Hematopoietic multipotent progenitor cell treated with erythropoietin and hydrocortisone succinate and interleukin-3 and kit ligand, for 6 days (in vitro differentiated cells): ENCODE data around the gene DYSF.
"Not testable (repeated sequence)": the region's sequence is repeated elsewhere in the genome, so short reads cannot be mapped to it uniquely, and the experiment has no call there.

Experiments used
- DNase-seq: peaks from one replicate; pipeline ENCODE4 v3.0.0-alpha.2; 2015

The DYSF gene

DNA sequence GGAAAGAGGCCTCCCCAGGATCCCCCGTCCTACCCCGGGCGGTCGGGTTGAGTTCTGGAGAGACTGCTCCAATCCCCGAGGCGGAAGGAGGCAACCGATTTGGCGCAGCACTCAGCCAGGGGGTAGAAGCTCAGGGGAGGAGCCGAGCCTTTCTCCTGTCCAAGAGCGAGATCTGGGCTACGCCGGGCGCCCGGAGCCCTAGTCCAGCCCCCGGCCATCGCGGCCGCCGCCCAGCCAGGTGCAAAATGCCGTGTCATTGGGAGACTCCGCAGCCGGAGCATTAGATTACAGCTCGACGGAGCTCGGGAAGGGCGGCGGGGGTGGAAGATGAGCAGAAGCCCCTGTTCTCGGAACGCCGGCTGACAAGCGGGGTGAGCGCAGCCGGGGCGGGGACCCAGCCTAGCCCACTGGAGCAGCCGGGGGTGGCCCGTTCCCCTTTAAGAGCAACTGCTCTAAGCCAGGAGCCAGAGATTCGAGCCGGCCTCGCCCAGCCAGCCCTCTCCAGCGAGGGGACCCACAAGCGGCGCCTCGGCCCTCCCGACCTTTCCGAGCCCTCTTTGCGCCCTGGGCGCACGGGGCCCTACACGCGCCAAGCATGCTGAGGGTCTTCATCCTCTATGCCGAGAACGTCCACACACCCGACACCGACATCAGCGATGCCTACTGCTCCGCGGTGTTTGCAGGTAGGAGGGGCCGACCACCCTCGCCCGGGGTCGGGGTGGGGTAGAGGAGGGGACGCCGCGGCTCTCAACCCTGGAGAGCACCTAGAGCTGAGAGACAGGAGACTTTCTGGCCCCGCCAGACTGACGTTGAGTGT lies at the start of gene DYSF:
Gene DYSF (plus strand): TSS at position 158 of the 817 bp plus-strand sequence.
- peak; percentile 50 for DNase-seq

- no peak for DNase-seq
These were observed 43.8 kb upstream of the DYSF start for GRCh38 chr2:71409611-71410010.

GRCh38 chr2:71410696-71411095 lies 42.7 kb upstream of the DYSF start:
- no peak for DNase-seq

DNA sequence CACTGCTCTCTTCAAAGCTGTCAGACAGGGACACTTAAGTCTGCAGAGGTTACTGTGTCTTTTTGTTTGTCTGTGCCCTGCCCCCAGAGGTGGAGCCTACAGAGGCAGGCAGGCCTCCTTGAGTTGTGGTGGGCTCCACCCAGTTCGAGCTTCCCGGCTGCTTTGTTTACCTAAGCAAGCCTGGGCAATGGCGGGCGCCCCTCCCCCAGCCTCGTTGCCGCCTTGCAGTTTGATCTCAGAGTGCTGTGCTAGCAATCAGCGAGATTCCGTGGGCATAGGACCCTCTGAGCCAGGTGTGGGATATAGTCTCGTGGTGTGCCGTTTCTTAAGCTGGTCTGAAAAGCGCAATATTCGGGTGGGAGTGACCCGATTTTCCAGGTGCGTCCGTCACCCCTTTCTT lies 36.5 kb upstream of the DYSF start:
- not testable (repeated sequence) for DNase-seq

- DNase-seq = peak; percentile 56
These were observed 35.8 kb upstream of the DYSF start for GRCh38 chr2:71417300-71418202.

DNA sequence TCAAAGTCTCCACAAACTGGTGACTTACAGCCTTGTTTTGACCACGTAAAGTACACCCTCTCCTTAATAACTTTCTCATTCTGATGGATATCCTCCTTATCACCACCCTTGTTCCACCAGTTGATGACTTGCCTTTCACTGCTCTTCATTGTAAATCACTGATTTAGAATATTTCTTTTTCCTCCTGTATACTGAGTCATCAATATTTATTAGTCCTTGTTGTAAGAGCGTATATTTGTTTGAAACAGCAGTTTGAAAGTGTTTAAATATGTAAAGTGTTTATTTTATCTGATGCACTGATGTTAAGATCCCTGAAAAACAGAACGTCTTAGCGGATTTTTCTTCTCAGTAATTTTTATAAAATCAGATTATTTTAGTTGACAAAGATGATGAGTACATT lies 34.2 kb upstream of the DYSF start:
- DNase-seq = peak; percentile 27

GRCh38 chr2:71419976-71420375 lies 33.4 kb upstream of the DYSF start:
- no peak for DNase-seq

- DNase-seq = no peak
These were observed 30.6 kb upstream of the DYSF start for GRCh38 chr2:71422786-71423185.

DNA sequence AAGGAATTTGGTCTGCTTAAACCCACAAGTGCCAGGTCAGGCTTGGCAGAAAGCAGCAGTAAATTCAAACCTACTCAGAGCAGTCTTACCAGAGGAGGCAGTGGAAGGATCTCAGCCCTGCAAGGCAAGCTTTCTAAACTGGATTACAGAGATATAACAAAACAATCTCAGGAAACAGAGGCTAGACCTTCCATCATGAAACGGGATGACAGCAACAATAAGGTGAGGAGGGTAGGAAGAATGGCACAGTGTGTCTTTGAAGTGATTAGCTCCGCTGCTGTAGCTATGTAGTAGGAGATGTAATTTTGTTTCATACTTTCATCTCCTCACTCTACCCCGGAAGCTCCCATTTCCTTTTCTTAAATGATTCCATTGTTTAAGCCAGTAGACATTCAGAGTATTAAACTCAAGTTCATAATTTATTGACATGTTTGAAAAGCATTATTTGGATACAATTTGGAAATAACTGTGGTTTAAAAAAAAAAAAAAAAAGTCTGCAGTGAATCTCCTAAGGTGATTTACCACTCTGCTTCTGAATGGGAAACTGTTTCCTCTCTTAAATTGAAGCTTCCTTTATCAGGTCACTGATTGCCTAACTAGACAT lies 29.4 kb upstream of the DYSF start:
- DNase-seq = no peak

- DNase-seq = no peak
These were observed 26.6 kb upstream of the DYSF start for GRCh38 chr2:71426721-71427120.

DNA sequence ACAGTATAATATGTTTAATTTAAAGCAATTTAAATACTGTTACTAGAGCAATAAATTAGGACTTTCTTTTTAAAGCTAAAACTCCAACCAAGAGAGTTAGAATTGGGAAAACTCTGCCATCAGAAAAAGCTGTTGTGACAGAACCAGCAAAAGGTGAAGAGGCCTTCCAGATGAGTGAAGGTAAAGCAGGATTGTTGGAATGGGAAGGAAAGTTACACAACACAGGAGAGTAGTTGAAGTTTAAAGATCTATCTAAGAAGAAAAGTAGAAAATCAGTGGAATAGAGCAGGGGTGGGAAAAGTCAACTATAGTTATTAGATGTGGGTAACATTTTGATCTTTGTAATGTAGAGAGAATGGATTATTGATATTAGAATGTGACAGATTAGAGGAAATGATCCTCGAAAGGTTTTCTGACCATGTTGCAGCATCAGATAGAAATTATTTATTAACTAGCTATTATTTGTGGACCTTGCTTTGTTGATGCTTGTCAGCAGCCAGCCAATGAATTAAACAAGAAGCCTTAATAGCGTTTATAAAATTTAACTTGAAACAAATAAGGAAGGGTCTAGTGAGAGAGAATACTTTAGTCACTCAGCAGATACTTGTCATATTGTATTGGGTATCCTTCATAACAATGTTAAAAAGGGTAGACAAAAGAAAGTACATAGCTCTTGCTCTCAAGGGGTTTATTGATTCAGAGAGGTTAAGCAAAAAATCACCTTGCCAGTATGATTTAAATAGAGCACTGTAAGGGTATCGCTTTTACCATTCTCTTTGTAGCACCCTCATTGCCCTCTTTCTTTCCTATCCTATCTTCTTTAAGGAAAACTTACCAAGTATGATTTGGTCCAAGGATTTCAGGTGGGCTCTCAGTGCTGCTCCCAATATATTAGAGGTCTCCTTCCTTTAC lies 24.6 kb upstream of the DYSF start:
- DNase-seq = no peak

- DNase-seq = not testable (repeated sequence)
These were observed 8.2 kb upstream of the DYSF start for GRCh38 chr2:71445142-71445541.

- no peak for DNase-seq
These were observed 6.9 kb upstream of the DYSF start for GRCh38 chr2:71446505-71446904.

GRCh38 chr2:71449343-71449742 lies 4.0 kb upstream of the DYSF start:
- DNase-seq = no peak

DNA sequence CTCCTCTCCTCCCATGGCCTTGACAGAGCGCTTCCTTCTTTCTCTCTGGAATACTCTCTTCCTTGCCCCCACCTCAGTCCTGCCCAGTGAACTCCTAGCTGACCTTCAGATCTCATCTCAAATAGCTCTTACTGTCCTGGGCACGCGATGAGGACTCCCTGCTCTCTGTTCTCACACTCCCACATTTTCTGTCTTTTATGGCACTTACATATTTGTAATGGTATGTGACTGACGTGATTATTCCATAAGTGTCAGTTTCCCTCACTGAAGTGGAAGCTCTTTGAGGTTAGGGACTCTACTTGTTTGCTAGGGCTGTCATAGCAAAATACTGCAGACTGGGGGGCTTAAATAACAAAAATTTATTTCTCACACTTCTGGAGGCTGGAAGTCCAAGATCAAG lies 1.7 kb upstream of the DYSF start:
- no peak for DNase-seq

GRCh38 chr2:71452565-71452964 lies 796 bp upstream of the DYSF start:
- DNase-seq = peak; percentile 77

DNA sequence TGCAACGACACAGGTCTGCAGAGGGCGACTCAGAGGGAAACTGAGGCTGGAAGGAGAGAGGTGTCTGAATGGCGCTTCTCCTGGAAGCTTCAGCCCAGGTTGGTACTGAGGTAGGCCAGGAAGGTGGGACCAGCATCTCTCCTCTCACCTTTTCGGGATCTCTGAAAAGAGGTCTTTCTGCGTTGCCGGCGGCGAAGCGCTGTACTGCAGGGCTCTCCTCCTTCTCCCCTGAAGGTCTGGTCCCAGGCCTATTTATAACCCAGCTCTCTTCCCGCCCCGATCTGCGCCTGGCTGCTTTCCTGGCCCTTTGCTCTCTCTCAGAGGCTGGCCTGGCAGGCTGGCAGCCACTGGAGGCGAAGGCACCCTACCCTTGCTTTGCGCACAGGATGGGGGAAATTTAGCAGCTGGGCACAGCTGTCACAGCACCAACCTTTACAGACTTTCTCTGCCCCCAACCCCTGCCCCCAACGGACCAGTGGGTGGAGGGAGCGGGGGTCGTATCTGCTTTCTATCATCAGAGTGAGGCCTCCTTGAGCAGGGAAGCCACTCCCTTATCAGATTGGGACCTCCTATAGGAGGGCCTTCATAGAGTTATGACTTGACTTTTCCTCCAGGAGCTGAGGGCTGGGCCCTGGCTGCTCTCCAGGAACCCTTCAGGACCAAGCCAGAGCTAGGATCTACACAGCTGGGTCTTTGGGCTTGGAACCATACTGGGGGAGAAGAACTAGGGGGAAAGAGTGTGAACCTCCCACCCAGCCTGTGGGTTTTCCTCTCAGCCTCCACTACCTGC lies 1.1 kb downstream of the DYSF start:
- no peak for DNase-seq

DNA sequence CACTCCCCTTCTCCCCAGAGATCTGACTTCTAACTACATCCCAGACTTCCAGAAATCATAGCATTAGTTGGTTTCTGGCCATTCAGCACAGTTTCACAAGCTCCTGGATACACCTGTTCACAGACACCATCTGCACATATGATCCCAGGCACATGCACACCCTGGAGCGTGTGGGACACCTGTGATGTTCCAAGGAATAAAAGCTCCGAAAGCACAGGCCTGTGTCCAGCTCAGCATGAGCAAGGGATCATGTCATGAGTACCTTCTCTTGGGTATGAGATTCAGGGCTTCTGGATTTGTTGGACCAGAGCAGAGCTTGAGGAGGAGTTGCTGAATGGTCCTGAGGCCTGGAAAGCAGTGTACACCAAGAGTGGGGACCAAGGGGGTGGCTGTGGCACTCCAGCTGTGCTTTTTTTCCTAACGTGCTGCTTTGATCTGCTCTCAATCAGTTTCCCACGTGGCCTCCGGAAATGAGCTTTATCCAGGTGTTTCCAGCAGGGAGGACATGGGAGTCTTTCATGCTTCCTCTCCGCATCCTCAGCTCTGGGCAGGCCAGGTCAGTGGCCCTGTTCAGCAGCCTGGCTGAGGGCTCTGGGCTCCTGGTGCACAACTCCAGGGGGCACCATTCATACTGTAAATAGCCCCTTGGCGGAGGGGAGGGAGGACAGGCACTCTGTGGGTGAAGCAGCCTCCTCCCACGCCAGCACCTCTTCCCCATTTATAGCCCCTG lies 1.8 kb downstream of the DYSF start:
- no peak for DNase-seq

- no peak for DNase-seq
These were observed 2.6 kb downstream of the DYSF start for GRCh38 chr2:71455741-71456569.

- no peak for DNase-seq
These were observed 3.3 kb downstream of the DYSF start for GRCh38 chr2:71456617-71457016.
